ENCODE data around the gene PARVB. TPM values are rescaled to one million over a fixed set of nuclear protein-coding genes. Genes with fewer than 3 reads are reported as not detected.

PARVB gene
- total and polyA plus RNA-seq, 2 of the 8 experiments (the other 6 are each of a cell fraction or from before 2014, with no cell fraction given): 14.5 to 18.6 TPM

DNA sequence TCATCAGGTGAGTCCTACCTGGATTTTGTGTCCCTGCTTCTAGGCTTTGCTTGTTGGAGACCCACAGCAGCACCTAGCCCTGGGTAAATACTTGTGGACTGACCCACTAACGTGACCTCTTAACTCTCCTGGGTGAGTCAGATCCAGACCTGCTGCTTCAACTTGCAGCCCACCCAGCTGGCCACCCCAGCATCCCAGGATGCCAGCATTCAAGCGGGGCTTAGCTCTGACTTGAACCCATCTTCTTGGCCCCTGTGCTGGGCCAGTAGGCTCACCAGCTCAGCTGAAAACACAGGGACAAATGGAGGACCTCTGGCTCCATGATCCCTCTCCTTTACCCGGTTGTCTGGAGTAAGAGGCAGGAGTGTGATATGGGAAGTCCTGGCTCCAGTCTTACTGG, 190.1 kb downstream of the PARVB start (continued):
- TF ChIP-seq TAF1 (IDR thresholded peaks at IDR 0.05; ENCODE audit: low read depth, low read length) (no peak), SIRT6 (IDR thresholded peaks at IDR 0.05; ENCODE audit: low read length) (no peak), GABPA (IDR thresholded peaks at IDR 0.05; ENCODE audit: borderline replicate concordance, insufficient read depth, low read length) (no peak), SUZ12 (IDR thresholded peaks at IDR 0.05; ENCODE audit: low read length) (no peak), JUND (IDR thresholded peaks at IDR 0.05; ENCODE audit: low read length) (no peak)
